ENCODE measurements around the gene RRP9.

The RRP9 gene

DNA sequence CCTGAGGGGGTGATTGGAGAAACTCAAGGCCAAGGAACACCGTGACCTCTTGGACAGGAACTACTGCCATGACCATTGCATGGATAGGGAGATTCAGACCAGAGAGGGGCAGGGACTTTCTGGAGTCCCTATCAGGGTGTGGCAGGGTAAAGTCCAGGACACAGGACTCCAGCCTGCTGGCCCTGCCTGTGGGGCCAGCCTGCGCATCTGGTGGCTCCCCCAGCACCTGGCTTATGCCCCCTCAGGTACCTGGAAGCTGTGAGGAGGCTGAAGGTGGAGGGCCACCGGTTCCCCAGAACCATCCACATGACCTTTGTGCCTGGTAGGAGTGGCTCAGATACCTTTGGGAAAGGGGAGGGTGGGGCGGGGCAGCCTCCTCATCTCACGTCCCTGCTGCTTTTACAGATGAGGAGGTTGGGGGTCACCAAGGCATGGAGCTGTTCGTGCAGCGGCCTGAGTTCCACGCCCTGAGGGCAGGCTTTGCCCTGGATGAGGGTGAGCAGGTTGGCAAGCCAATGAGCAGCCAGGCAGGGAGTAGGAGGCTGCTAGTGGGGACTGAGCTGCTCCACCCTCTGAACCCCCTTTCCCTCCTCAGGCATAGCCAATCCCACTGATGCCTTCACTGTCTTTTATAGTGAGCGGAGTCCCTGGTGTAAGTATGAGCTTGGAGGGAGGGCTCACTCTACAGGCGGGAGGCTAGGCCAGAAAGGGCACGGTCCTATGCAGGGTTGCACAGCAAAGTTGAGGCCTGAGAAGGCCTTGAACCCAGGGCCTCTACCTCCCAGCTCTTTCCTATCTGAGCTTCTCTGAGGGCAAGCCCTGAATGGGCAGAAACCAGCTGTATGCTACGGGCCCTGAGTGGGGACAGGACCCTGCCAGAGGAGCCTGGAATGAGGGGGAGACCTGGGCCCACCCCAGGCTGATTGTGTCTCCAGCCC lies 44.6 kb upstream of the RRP9 start:
- no peak for TF ChIP-seq YY1 (IDR thresholded peaks at IDR 0.05; ENCODE audit: low read depth)
- 0 out of 2 replicates have a peak, but pooled peaks have one; percentile 16 for TF ChIP-seq TAF1 (IDR thresholded peaks at IDR 0.05; ENCODE audit: low read depth)

- TF ChIP-seq TEAD4 (IDR thresholded peaks at IDR 0.05) (no peak), RAD21 (IDR thresholded peaks at IDR 0.05; ENCODE audit: low read depth) (no peak), TAF1 (IDR thresholded peaks at IDR 0.05; ENCODE audit: low read depth) (no peak), NFIC (IDR thresholded peaks at IDR 0.05) (no peak), CEBPB (IDR thresholded peaks at IDR 0.05) (no peak), FOXM1 (IDR thresholded peaks at IDR 0.05; ENCODE audit: borderline replicate concordance, low read depth) (no peak)
- TF ChIP-seq, protein P1, sequence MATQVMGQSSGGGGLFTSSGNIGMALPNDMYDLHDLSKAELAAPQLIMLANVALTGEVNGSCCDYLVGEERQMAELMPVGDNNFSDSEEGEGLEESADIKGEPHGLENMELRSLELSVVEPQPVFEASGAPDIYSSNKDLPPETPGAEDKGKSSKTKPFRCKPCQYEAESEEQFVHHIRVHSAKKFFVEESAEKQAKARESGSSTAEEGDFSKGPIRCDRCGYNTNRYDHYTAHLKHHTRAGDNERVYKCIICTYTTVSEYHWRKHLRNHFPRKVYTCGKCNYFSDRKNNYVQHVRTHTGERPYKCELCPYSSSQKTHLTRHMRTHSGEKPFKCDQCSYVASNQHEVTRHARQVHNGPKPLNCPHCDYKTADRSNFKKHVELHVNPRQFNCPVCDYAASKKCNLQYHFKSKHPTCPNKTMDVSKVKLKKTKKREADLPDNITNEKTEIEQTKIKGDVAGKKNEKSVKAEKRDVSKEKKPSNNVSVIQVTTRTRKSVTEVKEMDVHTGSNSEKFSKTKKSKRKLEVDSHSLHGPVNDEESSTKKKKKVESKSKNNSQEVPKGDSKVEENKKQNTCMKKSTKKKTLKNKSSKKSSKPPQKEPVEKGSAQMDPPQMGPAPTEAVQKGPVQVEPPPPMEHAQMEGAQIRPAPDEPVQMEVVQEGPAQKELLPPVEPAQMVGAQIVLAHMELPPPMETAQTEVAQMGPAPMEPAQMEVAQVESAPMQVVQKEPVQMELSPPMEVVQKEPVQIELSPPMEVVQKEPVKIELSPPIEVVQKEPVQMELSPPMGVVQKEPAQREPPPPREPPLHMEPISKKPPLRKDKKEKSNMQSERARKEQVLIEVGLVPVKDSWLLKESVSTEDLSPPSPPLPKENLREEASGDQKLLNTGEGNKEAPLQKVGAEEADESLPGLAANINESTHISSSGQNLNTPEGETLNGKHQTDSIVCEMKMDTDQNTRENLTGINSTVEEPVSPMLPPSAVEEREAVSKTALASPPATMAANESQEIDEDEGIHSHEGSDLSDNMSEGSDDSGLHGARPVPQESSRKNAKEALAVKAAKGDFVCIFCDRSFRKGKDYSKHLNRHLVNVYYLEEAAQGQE (IDR thresholded peaks at IDR 0.05; ENCODE audit: low read depth) = no peak
These were observed 43.4 kb upstream of the RRP9 start for GRCh38 chr3:51985063-51985462.

DNA sequence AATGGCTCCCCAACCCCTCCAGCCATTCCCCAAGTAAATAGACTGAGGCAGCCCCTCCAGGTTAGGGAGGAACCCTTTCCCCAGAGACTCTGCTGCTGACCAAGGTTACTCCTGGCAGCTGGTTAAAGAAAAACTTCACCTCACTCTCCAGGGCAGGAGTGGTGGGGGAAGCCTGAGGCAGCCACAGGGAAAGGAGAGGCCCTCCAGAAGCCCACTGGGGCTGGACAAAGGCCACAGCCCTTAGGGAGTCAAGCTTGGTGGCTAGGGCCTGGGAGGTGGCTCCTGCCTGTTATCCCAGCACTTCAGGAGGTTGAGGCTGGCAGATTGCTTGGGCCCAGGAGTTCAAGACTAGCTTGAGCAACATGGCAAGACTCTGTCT lies 42.6 kb upstream of the RRP9 start:
- TF ChIP-seq TEAD4 (IDR thresholded peaks at IDR 0.05) (no peak), TCF12 (IDR thresholded peaks at IDR 0.05; ENCODE audit: low read depth) (no peak), ZBTB7A (IDR thresholded peaks at IDR 0.05; ENCODE audit: low read depth) (no peak), FOXM1 (IDR thresholded peaks at IDR 0.05; ENCODE audit: borderline replicate concordance, low read depth) (no peak), EGR1 (IDR thresholded peaks at IDR 0.05) (no peak), CEBPB (IDR thresholded peaks at IDR 0.05) (no peak), CREB1 (IDR thresholded peaks at IDR 0.05; ENCODE audit: low read depth) (no peak), MAX (IDR thresholded peaks at IDR 0.05) (no peak), USF1 (IDR thresholded peaks at IDR 0.05) (no peak), NFIC (IDR thresholded peaks at IDR 0.05) (no peak), TAF1 (IDR thresholded peaks at IDR 0.05; ENCODE audit: low read depth) (no peak), RAD21 (IDR thresholded peaks at IDR 0.05; ENCODE audit: low read depth) (no peak), EP300 (IDR thresholded peaks at IDR 0.05; ENCODE audit: borderline replicate concordance) (no peak), YY1 (IDR thresholded peaks at IDR 0.05; ENCODE audit: low read depth) (no peak)
- TF ChIP-seq, protein P1 (IDR thresholded peaks at IDR 0.05; ENCODE audit: low read depth) = no peak

GRCh38 chr3:51983578-51984268 lies 42.0 kb upstream of the RRP9 start:
- TF ChIP-seq YY1 (IDR thresholded peaks at IDR 0.05; ENCODE audit: low read depth) = no peak
- no peak for TF ChIP-seq MAX (IDR thresholded peaks at IDR 0.05)
- TF ChIP-seq, protein P1 (IDR thresholded peaks at IDR 0.05; ENCODE audit: low read depth) = no peak
- no peak for TF ChIP-seq TAF1 (IDR thresholded peaks at IDR 0.05; ENCODE audit: low read depth)
- no peak for TF ChIP-seq NFIC (IDR thresholded peaks at IDR 0.05)
- no peak for TF ChIP-seq FOXM1 (IDR thresholded peaks at IDR 0.05; ENCODE audit: borderline replicate concordance, low read depth)
